ENCODE measurements around the gene PAGE5.

The PAGE5 gene, protein sequence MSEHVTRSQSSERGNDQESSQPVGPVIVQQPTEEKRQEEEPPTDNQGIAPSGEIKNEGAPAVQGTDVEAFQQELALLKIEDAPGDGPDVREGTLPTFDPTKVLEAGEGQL

GRCh38 chrX:55220119-55220794 lies at the start of gene PAGE5:
Gene PAGE5, plus strand, starts transcription at chrX:55220346. Its CDS starts 1,037 bp downstream, at chrX:55221383.
- no peak for DNase-seq (ENCODE audit: low read depth)

DNA sequence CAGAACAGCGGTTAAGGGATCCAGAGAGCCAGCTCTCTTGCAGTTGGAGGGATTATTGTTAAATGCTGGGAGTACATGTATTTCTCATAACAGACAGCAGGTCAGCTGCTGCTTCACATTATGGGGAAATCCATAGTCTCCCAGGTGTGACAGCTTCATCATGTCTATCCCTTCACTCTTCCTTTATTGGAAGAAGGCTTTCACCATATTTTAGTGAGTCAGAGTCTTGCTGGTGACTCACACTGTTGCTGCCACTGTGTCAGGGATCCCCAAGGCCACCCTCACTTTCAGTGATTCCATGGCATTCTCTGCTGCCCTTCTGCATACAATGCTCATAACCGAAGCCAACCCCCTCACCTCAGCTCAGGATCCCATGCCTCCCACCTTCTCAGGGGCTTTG lies 32.9 kb upstream of the PAGE5 start:
- no peak for DNase-seq (ENCODE audit: low read depth)

DNA sequence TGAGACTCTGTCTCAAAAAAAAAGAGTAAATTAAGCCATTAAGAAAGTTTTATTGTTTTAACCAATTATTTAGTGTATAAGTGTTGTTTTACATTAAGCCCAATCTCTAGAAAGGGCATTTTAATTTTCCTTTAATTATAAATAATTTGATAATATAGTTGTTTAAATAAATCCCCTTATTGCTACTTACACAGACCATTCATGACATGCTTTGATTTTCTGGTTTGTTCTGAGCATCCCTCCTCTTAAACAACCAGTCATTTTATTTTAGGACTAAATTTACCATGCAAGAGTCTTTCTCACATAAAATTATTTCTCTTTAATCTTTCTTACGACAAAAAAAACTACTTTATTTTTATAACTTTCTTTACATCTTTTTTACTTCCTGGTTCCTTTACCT lies 23.5 kb upstream of the PAGE5 start:
- DNase-seq (ENCODE audit: low read depth) = no peak

DNA sequence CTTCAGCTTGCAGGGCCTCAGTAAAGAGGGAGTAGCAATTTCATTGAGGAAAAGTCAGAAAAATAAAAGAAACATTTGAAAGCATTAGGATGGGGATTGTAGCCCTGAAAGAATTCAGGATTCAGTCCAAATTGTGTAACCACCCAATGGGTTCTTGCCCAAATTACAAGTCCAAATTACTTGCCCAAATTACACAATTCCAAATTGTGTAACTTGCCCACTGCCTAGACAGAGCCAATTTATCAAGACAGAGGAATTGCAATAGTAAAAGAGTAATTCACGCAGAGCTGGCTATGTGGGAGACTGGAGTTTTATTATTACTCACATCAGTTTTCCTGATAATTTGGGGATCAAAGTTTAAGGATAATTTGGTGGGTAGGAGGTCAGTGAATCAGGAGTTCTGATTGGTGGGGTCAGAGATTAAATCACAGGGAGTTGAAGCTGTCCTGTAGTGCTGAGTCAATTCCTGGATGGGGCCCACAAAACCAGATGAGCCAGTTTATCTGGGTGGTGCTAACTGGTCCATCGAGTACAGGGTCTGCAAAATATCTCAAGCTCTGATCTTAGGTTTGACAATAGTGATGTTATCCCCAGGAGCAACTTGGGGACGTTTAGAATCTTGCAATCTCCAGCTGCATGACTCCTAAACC lies 18.1 kb upstream of the PAGE5 start:
- no peak for DNase-seq (ENCODE audit: low read depth)

- DNase-seq (ENCODE audit: low read depth) = no peak
Measured at GRCh38 chrX:55206162-55206941, 13.8 kb upstream of the PAGE5 start.

DNA sequence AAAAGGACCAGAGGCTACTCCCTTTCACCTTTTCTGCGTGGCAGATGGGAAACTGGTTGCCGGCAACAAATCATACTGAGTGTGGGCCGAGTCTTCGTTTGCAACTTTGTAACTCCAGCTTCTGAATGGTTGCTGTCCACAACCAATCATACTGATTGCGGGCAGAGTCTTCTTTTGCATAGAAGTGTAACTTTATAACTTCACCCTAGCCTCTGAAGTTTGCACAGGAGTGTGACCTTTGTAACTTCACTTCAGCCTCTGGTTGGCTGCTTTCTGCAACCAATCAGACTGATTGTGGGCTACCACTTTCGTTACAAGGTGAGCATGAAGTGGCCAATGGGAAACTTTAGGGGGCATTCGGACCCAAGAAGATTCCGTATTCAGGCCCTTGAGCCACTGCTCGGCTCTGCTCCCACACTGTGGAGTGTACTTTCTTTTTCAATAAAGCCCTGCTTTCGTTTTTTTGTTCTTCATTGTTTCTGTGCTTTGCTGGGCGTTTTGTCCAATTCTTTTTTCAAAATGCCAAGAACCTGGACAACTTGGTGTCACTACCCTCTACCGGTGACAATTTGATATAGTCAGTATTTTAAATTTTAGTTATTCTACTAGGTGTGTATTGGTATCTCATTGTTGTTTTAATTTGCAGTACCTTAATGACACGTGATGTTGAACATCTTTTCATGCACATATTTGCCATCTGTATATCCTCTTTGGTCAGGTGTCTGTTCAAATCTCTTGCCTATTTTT lies 9.0 kb upstream of the PAGE5 start:
- DNase-seq (ENCODE audit: low read depth) = no peak

DNA sequence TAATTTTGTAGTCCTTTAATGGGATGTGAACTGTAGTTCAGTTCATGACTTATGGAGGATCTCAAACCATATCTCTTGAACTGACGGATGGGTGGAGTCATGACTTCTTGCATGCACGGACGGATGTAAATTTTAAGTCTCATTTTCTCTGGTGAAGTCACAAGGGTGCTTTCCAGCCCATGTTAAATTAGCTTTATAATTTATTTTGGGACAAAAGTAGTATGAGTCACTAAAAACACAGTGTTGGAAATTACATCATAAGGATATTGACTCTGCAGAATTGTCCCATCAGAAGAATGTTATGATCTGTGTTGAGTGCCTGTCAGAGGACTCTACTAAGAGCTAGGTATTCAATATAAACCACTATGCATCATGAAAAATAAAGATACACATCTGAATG lies 6.8 kb upstream of the PAGE5 start:
- DNase-seq (ENCODE audit: low read depth) = no peak

- DNase-seq (ENCODE audit: low read depth) = no peak
Measured at GRCh38 chrX:55240788-55241340, 20.7 kb downstream of the PAGE5 start.

DNA sequence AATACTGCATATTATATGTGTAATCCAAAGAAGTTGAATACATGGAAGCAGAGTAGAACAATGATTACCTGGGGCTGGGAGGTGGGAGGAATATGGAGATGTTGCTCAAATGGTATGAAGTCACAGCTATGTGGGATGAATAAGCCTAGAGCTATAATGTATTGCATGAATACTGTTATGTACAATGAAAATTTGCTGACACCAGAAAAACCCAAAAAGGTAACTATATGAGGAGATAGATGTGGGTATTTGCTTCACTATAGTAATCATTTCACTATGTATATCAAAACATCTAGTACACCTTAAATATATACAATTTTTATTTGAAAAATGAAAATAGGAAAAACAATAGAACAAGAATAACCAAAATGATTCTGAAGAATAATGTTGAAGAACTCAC lies 33.4 kb downstream of the PAGE5 start:
- DNase-seq (ENCODE audit: low read depth) = no peak

DNA sequence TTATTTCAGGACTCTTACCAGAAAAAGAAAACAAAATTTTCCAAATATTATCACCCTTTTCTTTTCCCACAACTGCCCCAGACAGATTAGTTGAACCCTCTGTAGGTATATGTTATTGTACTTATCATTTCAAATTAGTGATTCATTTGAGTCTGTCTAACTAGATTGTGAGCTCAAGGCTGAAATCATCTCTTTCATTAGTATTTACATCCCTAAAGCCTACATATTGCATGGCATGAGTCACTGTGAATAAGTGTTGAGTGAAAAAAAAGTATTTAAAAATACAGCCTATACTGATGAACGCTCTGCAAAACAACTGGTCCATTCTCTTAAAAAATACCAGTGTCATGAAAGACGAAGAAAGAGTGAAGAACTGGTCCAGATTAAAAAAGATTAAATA lies 40.7 kb downstream of the PAGE5 start:
- no peak for DNase-seq (ENCODE audit: low read depth)

GRCh38 chrX:55264816-55265215 lies 44.7 kb downstream of the PAGE5 start, which contains the start of gene PAGE3:
Gene PAGE3, minus strand, starts transcription at chrX:55264916. Its CDS starts 1,013 bp downstream, at chrX:55263903.
- DNase-seq (ENCODE audit: low read depth) = no peak

Measured in stimulated activated CD8-positive, alpha-beta memory T cell treated with anti-CD3 and anti-CD28 coated beads, Interleukin-15, amount 100 ng/mL, for 1 hour (primary cell).